ACC112 (cell line): ENCODE measurements around the gene TMEM164.
A peak's percentile ranks its signal among the peaks of the same experiment; 100 is the strongest.

Experiments used
- H2AFZ ChIP-seq: fragments of 200-600 bp; sonication (generic); one replicate; pipeline ENCODE4 v1.6.0; 2017; ENCODE audit warnings: antibody characterized with exemption, low read length; ENCODE audit not compliant: unreplicated experiment
- H3K27ac ChIP-seq: fragments of 200-600 bp; sonication (generic); 2 replicates; pipeline ENCODE4 v1.5.1; 2014; ENCODE audit warnings: low read depth, mild to moderate bottlenecking, antibody characterized with exemption, low read length, moderate library complexity
- H3K27me3 ChIP-seq: fragments of 200-600 bp; sonication (generic); 2 replicates; pipeline ENCODE4 v1.6.1; 2014; ENCODE audit warnings: mild to moderate bottlenecking, antibody characterized with exemption, low read length, moderate library complexity, mixed read lengths; ENCODE audit not compliant: insufficient read depth
- H3K36me3 ChIP-seq: fragments of 200-600 bp; sonication (generic); 2 replicates; pipeline ENCODE4 v1.6.1; 2016; ENCODE audit warnings: mild to moderate bottlenecking, antibody characterized with exemption, low read length, moderate library complexity, mixed read lengths; ENCODE audit not compliant: insufficient read depth
- H3K4me1 ChIP-seq: fragments of 200-600 bp; sonication (generic); one replicate; pipeline ENCODE4 v1.6.1; 2016; ENCODE audit warnings: low read length, mixed read lengths; ENCODE audit not compliant: insufficient read depth, unreplicated experiment, control insufficient read depth
- H3K4me3 ChIP-seq: fragments of 200-600 bp; sonication (generic); 2 replicates; pipeline ENCODE4 v1.5.1; 2014; ENCODE audit warnings: mild to moderate bottlenecking, low read depth, low read length
- H3K79me2 ChIP-seq: fragments of 200-600 bp; sonication (generic); one replicate; pipeline ENCODE4 v1.6.0; 2016; ENCODE audit warnings: low read length; ENCODE audit not compliant: control insufficient read depth, unreplicated experiment, insufficient read depth

TMEM164 gene

DNA sequence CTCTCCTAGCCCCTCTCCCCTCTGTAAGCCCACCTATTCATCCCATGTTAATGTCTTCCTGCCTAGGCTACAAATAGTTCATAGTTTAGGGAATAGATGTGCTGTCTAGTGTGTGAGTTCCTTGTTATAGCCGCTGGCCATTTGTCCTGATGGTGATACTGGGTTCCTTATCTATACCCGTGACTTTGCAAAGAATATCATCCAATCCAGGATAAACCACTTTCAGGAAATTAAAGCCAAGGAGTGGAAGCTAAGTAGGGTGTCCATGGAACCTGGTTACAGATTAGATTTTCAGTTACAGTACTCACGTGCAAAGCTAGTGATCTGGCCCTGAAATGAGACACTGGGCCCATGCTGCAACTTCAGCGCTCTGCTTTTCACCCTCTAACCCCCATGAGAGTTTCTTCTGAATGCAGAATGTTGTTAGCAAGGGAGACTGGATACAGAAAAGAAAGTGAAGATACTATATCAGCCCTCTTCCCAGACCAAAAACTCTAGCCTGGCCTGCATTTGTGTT, 111.4 kb downstream of the TMEM164 start:
- H3K4me3 ChIP-seq = no peak overlapping the region

DNA sequence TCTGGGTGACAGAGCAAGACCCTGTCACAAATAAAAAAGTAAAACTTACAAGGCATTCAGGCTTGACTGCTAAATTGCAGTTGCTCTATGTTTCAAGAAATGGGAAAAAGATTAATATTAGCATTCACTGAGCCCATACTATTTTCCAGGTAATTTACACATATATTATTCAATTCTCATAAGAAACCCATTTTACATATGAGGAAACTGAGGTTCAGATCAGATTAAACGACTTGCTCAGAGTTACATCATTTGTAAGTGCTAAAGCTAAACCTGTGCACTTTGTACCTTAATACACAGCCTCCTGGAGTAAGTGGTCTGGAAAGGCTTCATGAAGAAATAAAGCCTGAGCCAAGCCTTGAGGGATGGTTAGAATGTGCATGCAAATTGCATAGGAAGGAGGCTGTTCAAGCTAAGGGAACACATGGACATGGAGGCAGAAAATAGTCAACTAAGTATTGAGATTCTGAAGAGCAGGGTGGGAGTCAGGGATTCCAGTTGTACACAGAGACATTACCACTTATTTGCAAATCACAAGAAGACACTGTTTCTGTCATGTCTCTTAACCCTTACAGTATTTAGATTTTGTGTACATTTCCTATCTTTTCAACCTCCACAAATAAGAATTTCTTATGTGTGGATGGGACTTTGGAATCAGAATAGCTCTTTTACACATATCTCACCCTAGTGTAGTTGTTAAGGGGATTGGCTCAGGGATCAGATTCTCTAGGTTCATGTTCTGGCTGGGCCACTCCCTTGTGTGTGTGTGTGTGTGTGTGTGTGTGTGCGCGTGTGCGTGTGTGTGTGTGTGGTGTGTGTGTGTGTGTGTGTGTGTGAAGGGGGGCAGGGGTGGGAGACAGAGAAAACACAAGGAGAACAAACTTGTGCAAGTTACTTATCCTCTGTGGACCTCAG, 113.4 kb downstream of the TMEM164 start:
- H3K4me1 ChIP-seq = no peaks in the 10 kb centered on the region
- no peak overlapping the region for H3K27ac ChIP-seq
- no peaks in the 10 kb centered on the region for H3K79me2 ChIP-seq
- no peak overlapping the region for H3K4me3 ChIP-seq
- H2AFZ ChIP-seq = no peak overlapping the region
- no peaks in the 10 kb centered on the region for H3K36me3 ChIP-seq
- no peaks in the 10 kb centered on the region for H3K27me3 ChIP-seq

More for the DNA sequence above, 111.4 kb downstream of the TMEM164 start:
- Histone ChIP-seq H3K36me3 (no peaks in the 10 kb centered on the region), H3K27me3 (no peaks in the 10 kb centered on the region), H3K79me2 (no peaks in the 10 kb centered on the region), H2AFZ (no peak overlapping the region), H3K27ac (no peak overlapping the region), H3K4me1 (no peaks in the 10 kb centered on the region)

DNA sequence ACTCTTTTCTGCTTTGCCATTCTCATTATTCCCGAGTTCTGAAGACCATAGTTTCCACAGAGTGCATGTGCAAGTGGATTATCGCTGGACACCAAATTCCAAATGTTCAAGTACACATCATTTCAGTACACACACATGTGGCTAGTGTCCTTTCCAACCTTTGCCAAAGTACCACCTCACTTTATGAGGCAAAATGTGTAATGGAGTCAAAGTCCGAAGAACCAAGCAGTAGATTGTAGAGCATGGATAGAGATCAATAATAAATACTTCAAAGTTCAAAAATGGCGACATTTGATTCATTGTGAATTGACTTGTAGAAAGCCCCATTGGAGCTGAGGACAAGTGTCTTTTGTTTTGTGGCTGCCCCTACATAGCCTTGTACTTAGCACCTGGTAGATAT, 115.6 kb downstream of the TMEM164 start:
- no peak overlapping the region for H3K27ac ChIP-seq
- H3K4me3 ChIP-seq = no peak overlapping the region
- H3K36me3 ChIP-seq = no peaks in the 10 kb centered on the region
- peaks cover 9% of the 10 kb centered on the region for H3K4me1 ChIP-seq
- no peaks in the 10 kb centered on the region for H3K79me2 ChIP-seq
- H3K27me3 ChIP-seq = no peaks in the 10 kb centered on the region
- no peak overlapping the region for H2AFZ ChIP-seq

DNA sequence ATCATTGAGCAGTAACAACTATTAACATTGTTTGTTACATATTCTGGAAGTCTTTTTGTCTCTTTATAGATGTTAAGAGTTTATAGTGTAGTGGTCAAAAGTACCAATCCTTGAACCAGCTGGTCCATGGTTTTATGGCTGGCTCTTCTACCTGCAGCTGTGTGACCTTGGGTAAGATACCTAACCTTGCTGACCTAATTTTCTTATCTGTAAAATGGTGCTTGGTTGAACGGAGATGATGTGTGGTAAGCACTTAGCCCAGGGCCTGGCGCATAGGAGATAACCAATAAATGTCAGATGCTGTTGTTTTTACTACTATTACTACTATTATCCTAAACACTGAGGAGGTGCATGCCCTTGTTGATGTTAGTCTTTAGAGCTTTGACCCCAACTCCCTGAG, 116.6 kb downstream of the TMEM164 start:
- H3K79me2 ChIP-seq = no peaks in the 10 kb centered on the region
- H2AFZ ChIP-seq = no peak overlapping the region
- no peaks in the 10 kb centered on the region for H3K27me3 ChIP-seq
- no peak overlapping the region for H3K27ac ChIP-seq
- no peaks in the 10 kb centered on the region for H3K36me3 ChIP-seq
- H3K4me1 ChIP-seq = peaks cover 9% of the 10 kb centered on the region
- no peak overlapping the region for H3K4me3 ChIP-seq

DNA sequence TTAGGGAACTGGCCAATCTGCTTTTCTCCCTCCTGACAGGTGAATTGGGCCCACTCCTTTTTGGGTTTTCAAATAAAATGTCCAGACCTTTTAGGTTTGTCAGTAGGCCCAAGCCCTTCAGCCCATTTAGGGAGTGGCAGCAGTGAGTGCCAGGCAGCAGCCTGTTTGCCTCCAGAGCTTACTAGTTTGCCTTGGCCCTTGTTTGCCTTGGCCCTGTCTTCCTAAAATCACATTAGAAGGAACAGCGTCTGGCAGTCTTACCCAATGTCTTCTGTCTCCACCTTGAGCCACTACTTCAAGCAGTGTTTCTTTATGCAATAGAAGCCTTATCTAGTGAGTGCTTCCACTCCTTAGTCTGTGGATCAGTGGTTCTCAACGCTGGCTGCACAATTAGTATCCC, 117.1 kb downstream of the TMEM164 start:
- Histone ChIP-seq H3K36me3 (no peaks in the 10 kb centered on the region), H2AFZ (no peak overlapping the region)

DNA sequence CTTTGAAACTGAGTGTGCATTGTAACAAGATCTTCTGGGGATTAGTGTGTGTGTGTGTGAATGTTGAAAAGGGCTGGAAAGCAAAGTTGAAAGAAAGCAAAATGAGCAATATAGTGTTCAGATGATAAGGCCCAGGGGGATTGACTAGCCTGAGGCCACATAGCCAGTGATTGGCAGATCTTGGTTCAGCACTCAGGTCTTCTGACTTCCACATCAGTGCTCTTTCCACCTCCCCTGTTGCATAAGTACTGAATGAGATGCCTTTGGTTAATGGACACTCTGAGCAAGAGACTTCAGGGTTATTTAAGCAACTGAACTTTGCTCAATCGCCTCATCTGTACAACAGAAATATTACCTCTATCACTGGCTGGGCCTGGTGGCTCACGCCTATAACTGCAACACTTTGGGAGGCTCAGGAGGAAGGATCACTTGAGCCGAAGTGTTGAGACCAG, 120.4 kb downstream of the TMEM164 start:
- Histone ChIP-seq H3K27me3 (no peaks in the 10 kb centered on the region), H3K79me2 (no peaks in the 10 kb centered on the region), H3K4me1 (peaks cover 9% of the 10 kb centered on the region), H3K4me3 (no peak overlapping the region), H3K27ac (peak overlapping the region; percentile 37; the same call in 1 of the 2 replicates), H3K36me3 (no peaks in the 10 kb centered on the region), H2AFZ (no peak overlapping the region)

More for the DNA sequence above, 117.1 kb downstream of the TMEM164 start:
- no peaks in the 10 kb centered on the region for H3K27me3 ChIP-seq
- no peaks in the 10 kb centered on the region for H3K79me2 ChIP-seq
- peaks cover 9% of the 10 kb centered on the region for H3K4me1 ChIP-seq
- H3K27ac ChIP-seq = no peak overlapping the region
- H3K4me3 ChIP-seq = no peak overlapping the region

DNA sequence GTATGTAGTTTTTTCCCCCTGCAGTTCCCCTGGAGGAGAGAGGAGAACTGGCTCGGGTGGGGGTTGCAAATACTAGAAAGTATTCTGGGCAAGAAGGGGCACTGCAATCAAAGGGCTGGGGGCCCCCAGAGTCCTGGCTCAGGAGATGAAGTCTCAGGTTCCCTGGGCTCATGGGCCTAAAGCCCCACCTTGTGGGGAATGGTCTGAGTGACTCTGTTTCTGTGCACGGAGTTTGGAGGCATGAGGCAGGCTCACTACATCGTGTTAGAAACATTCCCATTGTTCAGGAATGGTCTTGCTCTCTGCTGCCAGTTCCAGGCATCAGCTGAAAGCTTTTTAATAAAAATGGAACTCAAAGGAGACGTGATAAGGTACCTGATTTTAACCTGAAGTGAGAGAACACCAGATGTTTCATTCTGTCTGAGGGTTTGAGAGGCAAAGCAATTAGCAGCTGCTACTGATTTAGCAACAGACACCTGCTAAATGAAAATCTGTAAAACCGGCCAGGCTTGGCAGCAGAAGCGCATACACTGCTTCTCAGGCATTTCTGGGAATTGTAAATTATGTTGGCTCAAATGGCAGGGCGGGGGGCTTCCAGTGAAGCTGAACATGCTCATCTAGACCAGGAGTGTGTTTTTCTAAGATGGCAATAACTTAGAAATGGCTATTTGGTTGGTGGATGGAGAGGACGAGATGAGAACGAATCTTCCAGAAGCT, 122.7 kb downstream of the TMEM164 start:
- Histone ChIP-seq H3K36me3 (no peaks in the 10 kb centered on the region), H3K4me3 (no peak overlapping the region), H3K27me3 (no peaks in the 10 kb centered on the region), H3K27ac (no peak overlapping the region), H3K4me1 (peaks cover 9% of the 10 kb centered on the region), H2AFZ (no peak overlapping the region), H3K79me2 (no peaks in the 10 kb centered on the region)

DNA sequence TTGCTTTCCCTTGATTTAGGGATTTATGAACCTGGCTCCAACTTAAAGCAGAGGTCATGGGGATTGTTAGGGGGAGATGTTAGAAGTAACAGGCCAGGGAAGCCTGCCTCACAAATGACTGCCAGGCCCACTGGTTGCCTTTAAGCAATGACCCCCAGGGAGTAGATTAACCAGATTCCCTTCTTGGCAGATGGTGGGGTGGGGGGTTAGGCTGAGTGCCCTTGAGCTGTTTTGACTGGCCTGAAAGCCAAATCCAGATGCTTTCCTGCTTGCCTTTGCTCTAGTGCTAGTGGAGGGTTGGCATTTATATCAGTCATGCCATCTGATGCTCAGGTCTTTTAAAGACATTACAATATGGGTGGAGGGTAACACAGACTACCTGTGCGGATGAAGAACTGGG, 128.1 kb downstream of the TMEM164 start:
- H3K27ac ChIP-seq = no peak overlapping the region
- H3K27me3 ChIP-seq = no peaks in the 10 kb centered on the region
- H3K36me3 ChIP-seq = no peaks in the 10 kb centered on the region; the same call in 1 of the 2 replicates
- H2AFZ ChIP-seq = no peak overlapping the region
- no peak overlapping the region for H3K4me3 ChIP-seq
- peaks cover 2% of the 10 kb centered on the region for H3K79me2 ChIP-seq
- H3K4me1 ChIP-seq = peaks cover 7% of the 10 kb centered on the region

DNA sequence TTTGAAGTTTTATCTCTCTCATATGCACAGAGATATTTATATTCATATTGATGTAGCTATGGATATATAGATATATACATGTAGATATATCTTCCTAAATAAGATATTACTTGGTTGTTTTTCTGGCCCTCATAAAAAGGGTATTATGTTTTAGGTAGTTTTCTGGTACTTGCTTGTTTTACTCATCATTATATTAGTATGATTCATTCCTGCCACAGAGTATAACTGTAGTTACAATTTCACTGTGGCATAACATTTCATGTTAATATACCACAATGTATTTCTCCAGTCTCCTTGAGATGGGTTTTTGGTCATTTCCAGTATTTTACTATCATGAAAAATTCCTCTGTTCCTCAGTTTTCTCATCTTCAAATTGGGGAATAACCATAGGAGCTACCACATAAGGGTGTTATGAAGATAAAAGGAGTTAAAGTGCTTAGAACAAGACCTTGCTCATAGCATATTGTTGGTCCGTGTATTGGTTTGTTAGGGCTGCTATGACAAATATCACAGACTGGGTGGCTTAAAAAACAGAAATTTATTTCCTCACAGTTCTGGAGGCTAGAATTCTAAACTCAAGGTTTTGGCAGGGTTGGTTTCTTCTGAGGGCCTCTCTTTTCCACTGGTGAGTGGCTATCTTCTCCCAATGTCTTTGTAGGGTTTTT, 129.7 kb downstream of the TMEM164 start:
- Histone ChIP-seq H2AFZ (no peak overlapping the region), H3K36me3 (no peaks in the 10 kb centered on the region; the same call in 1 of the 2 replicates), H3K79me2 (peaks cover 2% of the 10 kb centered on the region), H3K4me3 (no peak overlapping the region), H3K27me3 (no peaks in the 10 kb centered on the region), H3K27ac (peak overlapping the region; percentile 19; the same call in 1 of the 2 replicates), H3K4me1 (peaks cover 7% of the 10 kb centered on the region)

DNA sequence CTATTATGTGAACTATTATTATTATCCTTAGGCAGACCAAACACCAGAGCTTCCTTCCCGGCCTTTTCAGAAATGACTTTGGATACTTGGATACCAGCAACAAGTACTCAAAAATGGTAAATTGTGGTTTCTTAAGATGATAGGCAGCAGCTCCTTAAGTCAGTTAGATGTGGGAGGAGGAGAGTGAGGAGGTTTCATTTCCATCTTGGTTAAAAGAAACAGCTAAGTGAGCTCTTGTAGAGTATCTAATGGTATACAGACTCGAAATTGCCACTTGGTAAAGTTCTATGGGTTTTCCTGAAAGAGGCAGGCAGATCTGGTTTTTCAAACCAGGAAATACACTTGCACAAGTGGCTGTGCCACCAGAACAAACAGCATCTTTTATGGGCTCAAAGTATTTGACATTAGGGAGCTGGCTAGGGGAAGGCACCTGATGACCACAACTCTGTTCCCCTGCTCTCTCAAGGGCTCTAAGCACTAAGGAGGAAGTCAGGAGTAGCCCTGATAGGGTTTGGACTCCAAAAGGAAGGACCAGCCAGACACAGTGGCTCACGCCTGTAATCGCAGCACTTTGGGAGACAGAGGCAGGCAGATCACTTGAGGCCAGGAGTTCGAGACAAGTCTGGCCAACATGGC, 130.9 kb downstream of the TMEM164 start:
- Histone ChIP-seq H2AFZ (no peak overlapping the region), H3K4me1 (peaks cover 7% of the 10 kb centered on the region), H3K27ac (no peak overlapping the region), H3K4me3 (no peak overlapping the region), H3K79me2 (peaks cover 4% of the 10 kb centered on the region), H3K36me3 (no peaks in the 10 kb centered on the region; the same call in 1 of the 2 replicates), H3K27me3 (no peaks in the 10 kb centered on the region)
